Activated T-helper 1 cell treated with anti-CD3 and anti-CD28 coated beads, Interleukin-12 subunit alpha, Interleukin-12 subunit beta, Interleukin-2, Interleukin-4 antibody, amounts not matched to agents 30 ng/mL and 10 ng/mL and 1 ng/mL, durations not matched to agents 14 hours and 24 hours and 36 hours (primary cell): Measurements from ENCODE around the gene RPN2. TPM values are rescaled to one million over a fixed set of nuclear protein-coding genes. Genes with fewer than 3 reads are reported as not detected.
"Not testable (repeated sequence)": the region's sequence is repeated elsewhere in the genome, so short reads cannot be mapped to it uniquely, and the experiment has no call there.

ENCODE experiments used
- DNase-seq: peaks from one replicate; pipeline ENCODE4 v3.0.0; 2021; ENCODE audit warnings: low spot score
- H3K27ac Mint-ChIP-seq: one replicate; pipeline ENCODE4 v1.8.0; 2021; ENCODE audit warnings: mild to moderate bottlenecking, mixed read lengths
- H3K27me3 Mint-ChIP-seq: one replicate; pipeline ENCODE4 v1.8.0; 2022; ENCODE audit warnings: mild to moderate bottlenecking, moderate library complexity, mixed read lengths; ENCODE audit not compliant: insufficient read depth
- H3K36me3 Mint-ChIP-seq: one replicate; pipeline ENCODE4 v1.8.0; 2021; ENCODE audit warnings: low read depth, mixed read lengths
- H3K4me1 Mint-ChIP-seq: one replicate; pipeline ENCODE4 v1.8.0; 2021; ENCODE audit warnings: low read depth, mixed read lengths
- H3K4me3 Mint-ChIP-seq: one replicate; pipeline ENCODE4 v1.8.0; 2021; ENCODE audit warnings: mild to moderate bottlenecking, moderate library complexity, mixed read lengths
- H3K9me3 Mint-ChIP-seq: one replicate; pipeline ENCODE4 v1.8.0; 2021; ENCODE audit warnings: mixed read lengths
- intact Hi-C: fragments of 100-400 bp; cut with micrococcal nuclease; formaldehyde crosslinking; loops from one replicate; pipeline ENCODE4 v1.15.1; 2024
- total RNA-seq: library from RNA; stranded (reverse); gene quantifications from 2 replicates; pipeline ENCODE4 v1.2.3, GENCODE V29; 2022

The RPN2 gene
- 223 and 234 TPM in 2 replicates for total RNA-seq

GRCh38 chr20:37178839-37179682 is at the start of gene RPN2, which contains the start of gene MROH8:
TSS of gene RPN2 (plus strand) at chr20:37179330. CDS start at chr20:37179357, 27 bp downstream.
TSS of gene MROH8 (minus strand) at chr20:37179548.
- intact Hi-C loops = loop anchor here (1.0 to 10.0 kb wide), 8 partner anchors 13 to 826 kb away; partner anchors contain the start of genes BLCAP, MANBAL and SAMHD1
- peaks cover 32% of the 10 kb centered on the region for H3K4me1 Mint-ChIP-seq
- H3K27ac Mint-ChIP-seq = peak within 1 kb of the TSS; percentile 96
- H3K9me3 Mint-ChIP-seq = no peaks in the 10 kb centered on the region
- peaks cover 13% of the 10 kb centered on the region for H3K36me3 Mint-ChIP-seq
- DNase-seq = peak; percentile 93
- peaks cover 4% of the 10 kb centered on the region for H3K27me3 Mint-ChIP-seq
- H3K4me3 Mint-ChIP-seq = peak within 1 kb of the TSS; percentile 99

- H3K9me3 Mint-ChIP-seq = no peaks in the 10 kb centered on the region
- intact Hi-C loops = no loop called here
- DNase-seq = no peak
- H3K27ac Mint-ChIP-seq = no peak overlapping the region
- H3K4me1 Mint-ChIP-seq = no peaks in the 10 kb centered on the region
- H3K36me3 Mint-ChIP-seq = no peaks in the 10 kb centered on the region
- H3K27me3 Mint-ChIP-seq = peaks cover 24% of the 10 kb centered on the region
- no peak overlapping the region for H3K4me3 Mint-ChIP-seq
These were observed 47.6 kb upstream of the RPN2 start for GRCh38 chr20:37131486-37131885.

GRCh38 chr20:37133952-37134351 is 45.2 kb upstream of the RPN2 start:
- intact Hi-C loops = no loop called here
- no peaks in the 10 kb centered on the region for H3K4me1 Mint-ChIP-seq
- no peaks in the 10 kb centered on the region for H3K36me3 Mint-ChIP-seq
- DNase-seq = no peak
- peaks cover 20% of the 10 kb centered on the region for H3K27me3 Mint-ChIP-seq
- no peaks in the 10 kb centered on the region for H3K9me3 Mint-ChIP-seq
- no peak overlapping the region for H3K27ac Mint-ChIP-seq
- H3K4me3 Mint-ChIP-seq = no peak overlapping the region

- Mint-ChIP-seq H3K4me3 (no peak overlapping the region), H3K9me3 (no peaks in the 10 kb centered on the region), H3K36me3 (no peaks in the 10 kb centered on the region), H3K4me1 (no peaks in the 10 kb centered on the region), H3K27me3 (peaks cover 7% of the 10 kb centered on the region), H3K27ac (no peak overlapping the region)
- intact Hi-C loops = no loop called here
- DNase-seq = no peak
These were observed 41.6 kb upstream of the RPN2 start for GRCh38 chr20:37137547-37137946.

GRCh38 chr20:37142708-37143107 is 36.4 kb upstream of the RPN2 start:
- Mint-ChIP-seq H3K9me3 (no peaks in the 10 kb centered on the region), H3K36me3 (no peaks in the 10 kb centered on the region), H3K27me3 (peaks cover 2% of the 10 kb centered on the region), H3K4me1 (no peaks in the 10 kb centered on the region), H3K4me3 (no peak overlapping the region), H3K27ac (no peak overlapping the region)
- intact Hi-C loops = no loop called here
- no peak for DNase-seq

- no peaks in the 10 kb centered on the region for H3K4me1 Mint-ChIP-seq
- intact Hi-C loops = no loop called here
- DNase-seq = no peak
These were observed 34.2 kb upstream of the RPN2 start for GRCh38 chr20:37144856-37145404.

GRCh38 chr20:37147250-37147649 is 31.9 kb upstream of the RPN2 start:
- intact Hi-C loops = no loop called here
- Mint-ChIP-seq H3K9me3 (no peaks in the 10 kb centered on the region), H3K36me3 (no peaks in the 10 kb centered on the region), H3K27me3 (no peaks in the 10 kb centered on the region), H3K4me3 (no peak overlapping the region), H3K27ac (no peak overlapping the region), H3K4me1 (no peaks in the 10 kb centered on the region)
- DNase-seq = no peak

More at GRCh38 chr20:37144856-37145404, 34.2 kb upstream of the RPN2 start:
- Mint-ChIP-seq H3K27ac (no peak overlapping the region), H3K27me3 (no peaks in the 10 kb centered on the region), H3K36me3 (no peaks in the 10 kb centered on the region), H3K4me3 (no peak overlapping the region), H3K9me3 (no peaks in the 10 kb centered on the region)

GRCh38 chr20:37150864-37151263 is 28.3 kb upstream of the RPN2 start:
- intact Hi-C loops, H3K36me3 Mint-ChIP-seq, H3K27me3 Mint-ChIP-seq, DNase-seq, H3K4me3 Mint-ChIP-seq, H3K9me3 Mint-ChIP-seq, H3K4me1 Mint-ChIP-seq, H3K27ac Mint-ChIP-seq: not testable (repeated sequence)

- Mint-ChIP-seq H3K4me3 (no peak overlapping the region), H3K36me3 (no peaks in the 10 kb centered on the region), H3K27ac (no peak overlapping the region), H3K9me3 (no peaks in the 10 kb centered on the region), H3K4me1 (no peaks in the 10 kb centered on the region), H3K27me3 (no peaks in the 10 kb centered on the region)
- no peak for DNase-seq
- intact Hi-C loops = no loop called here
These were observed 27.6 kb upstream of the RPN2 start for GRCh38 chr20:37151529-37151928.

- H3K36me3 Mint-ChIP-seq = no peaks in the 10 kb centered on the region
- no peaks in the 10 kb centered on the region for H3K27me3 Mint-ChIP-seq
- no peak overlapping the region for H3K27ac Mint-ChIP-seq
- no peaks in the 10 kb centered on the region for H3K4me1 Mint-ChIP-seq
- DNase-seq = no peak
- H3K9me3 Mint-ChIP-seq = no peaks in the 10 kb centered on the region
- intact Hi-C loops = no loop called here
- H3K4me3 Mint-ChIP-seq = no peak overlapping the region
These were observed 26.8 kb upstream of the RPN2 start for GRCh38 chr20:37152284-37152683.

- Mint-ChIP-seq H3K27ac (no peak overlapping the region), H3K27me3 (no peaks in the 10 kb centered on the region), H3K4me3 (no peak overlapping the region), H3K36me3 (no peaks in the 10 kb centered on the region), H3K9me3 (no peaks in the 10 kb centered on the region), H3K4me1 (no peaks in the 10 kb centered on the region)
- DNase-seq = no peak
- intact Hi-C loops = no loop called here
These were observed 24.3 kb upstream of the RPN2 start for GRCh38 chr20:37154684-37155298.

- no peak for DNase-seq
- Mint-ChIP-seq H3K27ac (no peak overlapping the region), H3K4me3 (no peak overlapping the region), H3K4me1 (no peaks in the 10 kb centered on the region), H3K27me3 (no peaks in the 10 kb centered on the region), H3K9me3 (no peaks in the 10 kb centered on the region), H3K36me3 (no peaks in the 10 kb centered on the region)
- intact Hi-C loops = no loop called here
These were observed 23.1 kb upstream of the RPN2 start for GRCh38 chr20:37155987-37156386.

- intact Hi-C loops = no loop called here
- H3K9me3 Mint-ChIP-seq = no peaks in the 10 kb centered on the region
These were observed 20.9 kb upstream of the RPN2 start for GRCh38 chr20:37158248-37158647.

More at GRCh38 chr20:37158248-37158647, 20.9 kb upstream of the RPN2 start:
- H3K27ac Mint-ChIP-seq = no peak overlapping the region
- peaks cover 8% of the 10 kb centered on the region for H3K27me3 Mint-ChIP-seq
- DNase-seq = no peak
- H3K4me3 Mint-ChIP-seq = no peak overlapping the region
- H3K4me1 Mint-ChIP-seq = no peaks in the 10 kb centered on the region
- H3K36me3 Mint-ChIP-seq = no peaks in the 10 kb centered on the region
